ENCODE measurements around the gene CDH13.

Gene CDH13

GRCh38 chr16:83629426-83629825 lies 1002.7 kb downstream of the CDH13 start:
- Histone ChIP-seq H3K27me3 (ENCODE audit: control insufficient read depth in 1 of 2, insufficient read depth in 1 of 2, low read length in 2 of 2) (no peaks in the 10 kb centered on the region), H4K8ac (ENCODE audit: low read length) (no peak overlapping the region)

GRCh38 chr16:83629836-83630235 lies 1003.1 kb downstream of the CDH13 start:
- no peak overlapping the region for H3K27ac ChIP-seq (ENCODE audit: low read length, poor library complexity, severe bottlenecking)

More at GRCh38 chr16:83629426-83629825, 1002.7 kb downstream of the CDH13 start:
- Histone ChIP-seq H4K91ac (ENCODE audit: low read length) (no peak overlapping the region), H3K4me2 (ENCODE audit: low read length, poor library complexity, severe bottlenecking) (no peak overlapping the region), H3K14ac (ENCODE audit: low read length in 2 of 2) (no peak overlapping the region), H3K9ac (ENCODE audit: low read length) (no peak overlapping the region), H3K27ac (ENCODE audit: low read length, poor library complexity, severe bottlenecking) (no peak overlapping the region), H2BK5ac (ENCODE audit: low read depth, low read length, poor library complexity, severe bottlenecking) (no peak overlapping the region), H3K36me3 (ENCODE audit: control insufficient read depth in 1 of 2, insufficient read depth in 2 of 2, low read depth in 1 of 2, low read length in 2 of 2) (no peaks in the 10 kb centered on the region), H2BK15ac (ENCODE audit: low read depth, poor library complexity, severe bottlenecking) (no peak overlapping the region), H2BK120ac (ENCODE audit: low read depth, low read length) (no peak overlapping the region), H2AK5ac (ENCODE audit: low read length, severe bottlenecking) (no peak overlapping the region), H3K4ac (ENCODE audit: low read depth in 1 of 2, low read length in 2 of 2) (no peak overlapping the region), H3K4me3 (ENCODE audit: insufficient read depth in 1 of 2, low read depth in 1 of 2, low read length in 2 of 2) (no peak overlapping the region), H2AFZ (ENCODE audit: low read depth, low read length) (no peak overlapping the region), H3K23ac (ENCODE audit: low read length in 2 of 2) (no peak overlapping the region), H3K4me1 (ENCODE audit: control insufficient read depth, insufficient read depth, low read depth, low read length) (no peaks in the 10 kb centered on the region), H3K9me3 (ENCODE audit: control insufficient read depth, low read length) (no peaks in the 10 kb centered on the region), H2BK12ac (ENCODE audit: low read length in 2 of 2) (no peak overlapping the region), H3K79me1 (replicated peaks; ENCODE audit: low read length, poor library complexity, severe bottlenecking) (no peaks in the 10 kb centered on the region), H3K18ac (ENCODE audit: low read depth in 1 of 2, low read length in 2 of 2) (no peak overlapping the region)
- no peak for DNase-seq
- 93% methylated on average over 3 of the region's 3 CpGs for WGBS

GRCh38 chr16:83630979-83631378 lies 1004.2 kb downstream of the CDH13 start:
- H2BK120ac ChIP-seq (ENCODE audit: low read depth, low read length): no peak overlapping the region
- H2BK5ac ChIP-seq (ENCODE audit: low read depth, low read length, poor library complexity, severe bottlenecking): no peak overlapping the region
- no peak overlapping the region for H3K4me3 ChIP-seq (ENCODE audit: insufficient read depth in 1 of 2, low read depth in 1 of 2, low read length in 2 of 2)
- H3K79me1 ChIP-seq (replicated peaks; ENCODE audit: low read length, poor library complexity, severe bottlenecking): no peaks in the 10 kb centered on the region
- H3K23ac ChIP-seq (ENCODE audit: low read length in 2 of 2): no peak overlapping the region
- 90% methylated on average over 6 of the region's 6 CpGs for WGBS
- no peak overlapping the region for H2BK15ac ChIP-seq (ENCODE audit: low read depth, poor library complexity, severe bottlenecking)
- no peaks in the 10 kb centered on the region for H3K36me3 ChIP-seq (ENCODE audit: control insufficient read depth in 1 of 2, insufficient read depth in 2 of 2, low read depth in 1 of 2, low read length in 2 of 2)
- no peak overlapping the region for H3K4ac ChIP-seq (ENCODE audit: low read depth in 1 of 2, low read length in 2 of 2)
- H4K8ac ChIP-seq (ENCODE audit: low read length): no peak overlapping the region
- no peak overlapping the region for H3K27ac ChIP-seq (ENCODE audit: low read length, poor library complexity, severe bottlenecking)
- H3K9me3 ChIP-seq (ENCODE audit: control insufficient read depth, low read length): no peaks in the 10 kb centered on the region
- H3K27me3 ChIP-seq (ENCODE audit: control insufficient read depth in 1 of 2, insufficient read depth in 1 of 2, low read length in 2 of 2): no peaks in the 10 kb centered on the region
- H2BK12ac ChIP-seq (ENCODE audit: low read length in 2 of 2): no peak overlapping the region
- H4K91ac ChIP-seq (ENCODE audit: low read length): no peak overlapping the region
- no peak overlapping the region for H2AK5ac ChIP-seq (ENCODE audit: low read length, severe bottlenecking)
- H3K14ac ChIP-seq (ENCODE audit: low read length in 2 of 2): no peak overlapping the region
- no peak overlapping the region for H3K9ac ChIP-seq (ENCODE audit: low read length)
- no peak overlapping the region for H3K4me2 ChIP-seq (ENCODE audit: low read length, poor library complexity, severe bottlenecking)
- no peak overlapping the region for H3K18ac ChIP-seq (ENCODE audit: low read depth in 1 of 2, low read length in 2 of 2)
- no peak overlapping the region for H2AFZ ChIP-seq (ENCODE audit: low read depth, low read length)
- DNase-seq: no peak
- no peaks in the 10 kb centered on the region for H3K4me1 ChIP-seq (ENCODE audit: control insufficient read depth, insufficient read depth, low read depth, low read length)

More at GRCh38 chr16:83629836-83630235, 1003.1 kb downstream of the CDH13 start:
- Histone ChIP-seq H4K8ac (ENCODE audit: low read length) (no peak overlapping the region), H3K4me2 (ENCODE audit: low read length, poor library complexity, severe bottlenecking) (no peak overlapping the region), H2BK5ac (ENCODE audit: low read depth, low read length, poor library complexity, severe bottlenecking) (no peak overlapping the region), H2BK120ac (ENCODE audit: low read depth, low read length) (no peak overlapping the region), H4K91ac (ENCODE audit: low read length) (no peak overlapping the region), H3K79me1 (replicated peaks; ENCODE audit: low read length, poor library complexity, severe bottlenecking) (no peaks in the 10 kb centered on the region), H3K4me1 (ENCODE audit: control insufficient read depth, insufficient read depth, low read depth, low read length) (no peaks in the 10 kb centered on the region), H3K14ac (ENCODE audit: low read length in 2 of 2) (no peak overlapping the region), H3K9ac (ENCODE audit: low read length) (no peak overlapping the region), H3K23ac (ENCODE audit: low read length in 2 of 2) (no peak overlapping the region), H3K18ac (ENCODE audit: low read depth in 1 of 2, low read length in 2 of 2) (no peak overlapping the region), H2BK15ac (ENCODE audit: low read depth, poor library complexity, severe bottlenecking) (no peak overlapping the region), H2AFZ (ENCODE audit: low read depth, low read length) (no peak overlapping the region), H2AK5ac (ENCODE audit: low read length, severe bottlenecking) (no peak overlapping the region), H3K9me3 (ENCODE audit: control insufficient read depth, low read length) (no peaks in the 10 kb centered on the region), H3K27me3 (ENCODE audit: control insufficient read depth in 1 of 2, insufficient read depth in 1 of 2, low read length in 2 of 2) (no peaks in the 10 kb centered on the region), H3K36me3 (ENCODE audit: control insufficient read depth in 1 of 2, insufficient read depth in 2 of 2, low read depth in 1 of 2, low read length in 2 of 2) (no peaks in the 10 kb centered on the region), H3K4ac (ENCODE audit: low read depth in 1 of 2, low read length in 2 of 2) (no peak overlapping the region), H2BK12ac (ENCODE audit: low read length in 2 of 2) (no peak overlapping the region), H3K4me3 (ENCODE audit: insufficient read depth in 1 of 2, low read depth in 1 of 2, low read length in 2 of 2) (no peak overlapping the region)
- 90% methylated on average over 5 of the region's 5 CpGs for WGBS
- DNase-seq: no peak

- DNase-seq: no peak
- Histone ChIP-seq H3K18ac (ENCODE audit: low read depth in 1 of 2, low read length in 2 of 2) (no peak overlapping the region), H2AK5ac (ENCODE audit: low read length, severe bottlenecking) (no peak overlapping the region), H3K4me2 (ENCODE audit: low read length, poor library complexity, severe bottlenecking) (no peak overlapping the region), H2AFZ (ENCODE audit: low read depth, low read length) (no peak overlapping the region), H3K27me3 (ENCODE audit: control insufficient read depth in 1 of 2, insufficient read depth in 1 of 2, low read length in 2 of 2) (no peaks in the 10 kb centered on the region), H2BK5ac (ENCODE audit: low read depth, low read length, poor library complexity, severe bottlenecking) (no peak overlapping the region), H3K9me3 (ENCODE audit: control insufficient read depth, low read length) (no peaks in the 10 kb centered on the region), H3K23ac (ENCODE audit: low read length in 2 of 2) (no peak overlapping the region), H2BK120ac (ENCODE audit: low read depth, low read length) (no peak overlapping the region), H3K36me3 (ENCODE audit: control insufficient read depth in 1 of 2, insufficient read depth in 2 of 2, low read depth in 1 of 2, low read length in 2 of 2) (no peaks in the 10 kb centered on the region), H3K9ac (ENCODE audit: low read length) (no peak overlapping the region), H4K91ac (ENCODE audit: low read length) (no peak overlapping the region), H3K79me1 (replicated peaks; ENCODE audit: low read length, poor library complexity, severe bottlenecking) (no peaks in the 10 kb centered on the region), H2BK15ac (ENCODE audit: low read depth, poor library complexity, severe bottlenecking) (no peak overlapping the region), H3K27ac (ENCODE audit: low read length, poor library complexity, severe bottlenecking) (no peak overlapping the region), H3K4me3 (ENCODE audit: insufficient read depth in 1 of 2, low read depth in 1 of 2, low read length in 2 of 2) (no peak overlapping the region), H3K4me1 (ENCODE audit: control insufficient read depth, insufficient read depth, low read depth, low read length) (no peaks in the 10 kb centered on the region), H4K8ac (ENCODE audit: low read length) (no peak overlapping the region), H2BK12ac (ENCODE audit: low read length in 2 of 2) (no peak overlapping the region), H3K14ac (ENCODE audit: low read length in 2 of 2) (no peak overlapping the region), H3K4ac (ENCODE audit: low read depth in 1 of 2, low read length in 2 of 2) (no peak overlapping the region)
- 98% methylated on average over 9 of the region's 9 CpGs for WGBS
These were observed 1006.5 kb downstream of the CDH13 start for GRCh38 chr16:83633286-83633685.
